T-cell (primary cell): ENCODE results near the gene C1orf185. TPM values are rescaled to one million over a fixed set of nuclear protein-coding genes. Genes with fewer than 3 reads are reported as not detected.
"Not testable (repeated sequence)": the region's sequence is repeated elsewhere in the genome, so short reads cannot be mapped to it uniquely, and the experiment has no call there.

Experiments
- ATAC-seq, 4 experiments: fragments of 200-7000 bp in 3 of 4; fragments of 150-1000 bp in 1 of 4; cut with Tn5 transposase; replicated peaks in 1 of 4; 1 replicate in 3 of 4; 2 replicates in 1 of 4; pipeline ENCODE4 v1.10.0; 2021; ENCODE audit warnings: moderate library complexity in 3 of 4, mild to moderate bottlenecking in 2 of 4, moderate number of reproducible peaks in 1 of 4
- CTCF ChIA-PET, 2 donors: fragments of 300-600 bp; sonication (Branson Sonifier 250); formaldehyde crosslinking; loops; one replicate each; lab custom pipeline; 2022; ENCODE audit warnings: antibody characterized with exemption in 2 of 2; lab: Charles Lee
- POLR2A ChIA-PET, 2 donors: fragments of 300-600 bp; sonication (Branson Sonifier 250); formaldehyde crosslinking; loops; one replicate each; lab custom pipeline; 2022; ENCODE audit warnings: antibody characterized with exemption in 2 of 2; lab: Charles Lee
- DNase-seq, 35 experiments: peaks; one replicate each; pipeline versions ENCODE4 v3.0.0 to v3.0.0-alpha.2; 2013 to 2023
- H3K27ac ChIP-seq: one replicate; pipeline ENCODE4 v1.5.1; 2013; ENCODE audit warnings: low read length
- H3K27me3 ChIP-seq, 2 experiments: replicated peaks in 1 of 2; 1 replicate in 1 of 2; 2 replicates in 1 of 2; pipeline versions ENCODE4 v1.6.1 to v1.7.0; 2013; ENCODE audit warnings: low read length in 1 of 2, mixed read lengths in 1 of 2; ENCODE audit not compliant: control insufficient read depth in 2 of 2, insufficient read depth in 2 of 2; ENCODE audit errors: extremely low read depth in 1 of 2
- H3K36me3 ChIP-seq, 2 donors: 1 replicate in 1 of 2; 2 replicates in 1 of 2; pipeline versions ENCODE4 v1.6.1 to v1.7.0; 2013; ENCODE audit warnings: low read length in 1 of 2; ENCODE audit not compliant: control insufficient read depth in 2 of 2, insufficient read depth in 1 of 2; ENCODE audit errors: extremely low read depth in 1 of 2
- H3K4me1 ChIP-seq, 2 experiments: 1 replicate in 1 of 2; 2 replicates in 1 of 2; pipeline versions ENCODE4 v1.6.1 to v1.7.0; 2013; ENCODE audit warnings: low read length in 2 of 2, mixed read lengths in 1 of 2; ENCODE audit not compliant: insufficient read depth in 2 of 2, control insufficient read depth in 1 of 2; ENCODE audit errors: extremely low read depth in 1 of 2
- H3K4me3 ChIP-seq, 2 donors: 1 replicate in 1 of 2; 2 replicates in 1 of 2; pipeline versions ENCODE4 v1.5.1 to v1.7.0; 2013; ENCODE audit warnings: mild to moderate bottlenecking in 2 of 2, low read length in 1 of 2, moderate library complexity in 1 of 2; ENCODE audit not compliant: control insufficient read depth in 1 of 2; ENCODE audit errors: extremely low read depth in 1 of 2
- H3K9me3 ChIP-seq: 2 replicates; pipeline ENCODE4 v1.7.0; 2013
- H3K27ac Mint-ChIP-seq, 2 donors: one replicate each; pipeline ENCODE4 v1.8.0; 2020 to 2021; ENCODE audit warnings: mild to moderate bottlenecking in 2 of 2, mixed read lengths in 2 of 2
- H3K27me3 Mint-ChIP-seq, 2 donors: one replicate each; pipeline ENCODE4 v1.8.0; 2021 to 2022; ENCODE audit warnings: mixed read lengths in 2 of 2
- H3K36me3 Mint-ChIP-seq: one replicate; pipeline ENCODE4 v1.8.0; 2021; ENCODE audit warnings: mixed read lengths
- H3K4me1 Mint-ChIP-seq, 3 donors: one replicate each; pipeline ENCODE4 v1.8.0; 2020 to 2022; ENCODE audit warnings: mixed read lengths in 3 of 3, mild to moderate bottlenecking in 1 of 3
- H3K4me3 Mint-ChIP-seq, 3 donors: one replicate each; pipeline ENCODE4 v1.8.0; 2020 to 2022; ENCODE audit warnings: mild to moderate bottlenecking in 3 of 3, mixed read lengths in 3 of 3, moderate library complexity in 3 of 3
- H3K9me3 Mint-ChIP-seq, 3 donors: one replicate each; pipeline ENCODE4 v1.8.0; 2020 to 2022; ENCODE audit warnings: mixed read lengths in 3 of 3
- WGBS: methylation state at CpG from one replicate; pipeline ENCODE4 v1.1.5; 2013; ENCODE audit warnings: missing lambda C conversion rate; ENCODE audit not compliant: insufficient coverage; 5-methylcytosine and 5-hydroxymethylcytosine counted together
- total RNA-seq, 35 experiments: library from RNA in 6 of 35; stranded (reverse) in 6 of 35; fragments of 120-200 nt in 1 of 35; gene quantifications; one replicate each; pipeline versions ENCODE4 v1.2.1 to v1.2.4 and lab custom pipeline; 2013 to 2026

C1orf185 gene
- total RNA-seq, 5 donors from 2014 or later (not counting 1 experiment from before 2014, with no cell fraction given), result not detected

- ATAC-seq, result no peak
- ChIA-PET POLR2A (interaction anchor here in 1 of 2 donors (0.5 kb wide), 1 partner anchor 66 kb away, joined by 3 read pairs; no protein-coding TSS in a partner anchor), CTCF (no interaction called here)
- no CpG with 5 or more reads among the region's 2 CpGs for WGBS
- no peaks in the 10 kb centered on the region for H3K9me3 Mint-ChIP-seq
- Histone ChIP-seq H3K4me3 (no peak overlapping the region), H3K27ac (no peak overlapping the region), H3K36me3 (no peaks in the 10 kb centered on the region), H3K27me3 (peaks cover 0 to 6% of the 10 kb centered on the region in 2 experiments), H3K4me1 (no peaks in the 10 kb centered on the region), H3K9me3 (no peaks in the 10 kb centered on the region)
- no peak overlapping the region for H3K4me3 Mint-ChIP-seq
- DNase-seq, result no peak
- no peaks in the 10 kb centered on the region for H3K36me3 Mint-ChIP-seq
- no peak overlapping the region for H3K27ac Mint-ChIP-seq
- H3K4me1 Mint-ChIP-seq, result no peaks in the 10 kb centered on the region
- H3K27me3 Mint-ChIP-seq, result peaks cover 8 to 16% of the 10 kb centered on the region in 2 donors
Measured at GRCh38 chr1:51147394-51147793, 45.4 kb downstream of the C1orf185 start.

DNA sequence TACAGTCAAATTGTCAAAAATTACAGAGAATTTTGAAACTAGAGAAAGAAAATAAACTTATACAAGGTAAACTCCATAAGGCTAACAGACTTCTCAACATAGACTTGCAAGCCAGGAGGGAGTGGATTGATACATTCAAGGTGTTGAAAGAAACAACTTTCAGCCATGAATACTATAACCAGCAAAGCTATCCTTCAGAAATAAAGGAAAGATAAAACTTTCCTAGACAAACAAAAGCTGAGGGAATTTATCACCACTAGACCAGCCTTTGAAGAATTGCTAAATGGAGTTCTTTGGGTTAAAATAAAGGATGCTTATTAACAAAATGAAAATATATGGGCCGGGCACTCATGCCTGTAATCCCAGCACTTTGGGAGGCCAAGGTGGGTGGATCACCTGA lies 52.7 kb downstream of the C1orf185 start:
- ChIA-PET POLR2A (no interaction called here), CTCF (no interaction called here)
- no peaks in the 10 kb centered on the region for H3K36me3 ChIP-seq
- H3K4me3 Mint-ChIP-seq, result no peak overlapping the region
- DNase-seq, result no peak
- no peaks in the 10 kb centered on the region for H3K9me3 ChIP-seq
- peaks cover 4% of the 10 kb centered on the region for H3K36me3 Mint-ChIP-seq
- H3K27me3 ChIP-seq, result peaks cover 0 to 11% of the 10 kb centered on the region in 2 experiments
- no CpG with 5 or more reads among the region's 1 CpG for WGBS
- H3K4me3 ChIP-seq, result no peak overlapping the region
- no peak overlapping the region for H3K27ac Mint-ChIP-seq
- H3K27me3 Mint-ChIP-seq, result peaks cover 3 to 15% of the 10 kb centered on the region in 2 donors
- H3K27ac ChIP-seq, result no peak overlapping the region
- peaks cover 0 to 2% (median 2%) of the 10 kb centered on the region in 3 donors for H3K4me1 Mint-ChIP-seq
- no peaks in the 10 kb centered on the region for H3K4me1 ChIP-seq
- H3K9me3 Mint-ChIP-seq, result peaks cover 7 to 12% (median 7%) of the 10 kb centered on the region in 3 donors
- ATAC-seq, result no peak

- Histone ChIP-seq H3K36me3 (no peaks in the 10 kb centered on the region), H3K4me1 (no peaks in the 10 kb centered on the region), H3K9me3 (no peaks in the 10 kb centered on the region), H3K4me3 (no peak overlapping the region), H3K27ac (no peak overlapping the region), H3K27me3 (peaks cover 0 to 11% of the 10 kb centered on the region in 2 experiments)
- ATAC-seq (no peak), DNase-seq (no peak)
- WGBS, result no CpG with 5 or more reads among the region's 1 CpG
- ChIA-PET POLR2A (no interaction called here), CTCF (no interaction called here)
- H3K4me1 Mint-ChIP-seq, result peaks cover 0 to 2% (median 2%) of the 10 kb centered on the region in 3 donors
- peaks cover 7 to 12% (median 7%) of the 10 kb centered on the region in 3 donors for H3K9me3 Mint-ChIP-seq
- H3K4me3 Mint-ChIP-seq, result no peak overlapping the region
- no peak overlapping the region for H3K27ac Mint-ChIP-seq
- H3K36me3 Mint-ChIP-seq, result peaks cover 4% of the 10 kb centered on the region
- peaks cover 3 to 19% of the 10 kb centered on the region in 2 donors for H3K27me3 Mint-ChIP-seq
Measured at GRCh38 chr1:51156752-51157151, 54.7 kb downstream of the C1orf185 start.

- H3K27me3 ChIP-seq, result peaks cover 0 to 11% of the 10 kb centered on the region in 2 experiments
Measured at GRCh38 chr1:51157395-51157794, 55.4 kb downstream of the C1orf185 start.

GRCh38 chr1:51158263-51158662 lies 56.2 kb downstream of the C1orf185 start:
- H3K27me3 Mint-ChIP-seq, result peaks cover 3 to 15% of the 10 kb centered on the region in 2 donors
- POLR2A ChIA-PET, result no interaction called here

More at GRCh38 chr1:51157395-51157794, 55.4 kb downstream of the C1orf185 start:
- Mint-ChIP-seq H3K4me1 (peaks cover 0 to 2% (median 2%) of the 10 kb centered on the region in 3 donors), H3K36me3 (peaks cover 4% of the 10 kb centered on the region), H3K4me3 (no peak overlapping the region), H3K27me3 (peaks cover 3 to 16% of the 10 kb centered on the region in 2 donors), H3K27ac (no peak overlapping the region), H3K9me3 (peaks cover 7 to 12% (median 7%) of the 10 kb centered on the region in 3 donors)
- H3K27ac ChIP-seq, result no peak overlapping the region
- ChIA-PET POLR2A (no interaction called here), CTCF (no interaction called here)
- H3K4me3 ChIP-seq, result no peak overlapping the region
- no peaks in the 10 kb centered on the region for H3K36me3 ChIP-seq
- ATAC-seq, result no peak
- no peaks in the 10 kb centered on the region for H3K9me3 ChIP-seq
- H3K4me1 ChIP-seq, result no peaks in the 10 kb centered on the region
- 82% methylated on average over 1 of the region's 4 CpGs for WGBS
- no peak for DNase-seq

DNA sequence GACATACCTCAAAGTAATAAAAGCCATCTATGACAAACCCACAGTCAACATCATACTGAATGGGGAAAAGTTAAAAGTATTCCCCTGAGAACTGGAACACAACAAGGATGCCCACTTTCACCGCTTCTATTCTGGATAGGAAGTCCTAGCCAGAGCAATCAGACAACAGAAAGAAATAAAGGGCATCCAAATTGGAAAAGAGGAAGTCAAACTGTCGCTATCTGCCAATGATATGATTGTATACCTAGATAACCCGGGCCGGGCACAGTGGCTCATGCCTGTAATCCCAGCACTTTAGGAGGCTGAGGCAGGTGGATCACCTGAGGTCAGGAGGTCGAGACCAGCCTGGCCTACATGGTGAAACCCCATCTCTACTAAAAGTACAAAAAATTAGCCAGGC lies 60.5 kb downstream of the C1orf185 start:
- WGBS, result 87% methylated on average over 3 of the region's 5 CpGs
- POLR2A ChIA-PET, result interaction anchor here in 1 of 2 donors (0.6 kb wide), 1 partner anchor 234 kb away, joined by 4 read pairs; no protein-coding TSS in a partner anchor
- H3K27ac ChIP-seq, H3K27me3 Mint-ChIP-seq, H3K36me3 Mint-ChIP-seq, H3K4me1 Mint-ChIP-seq, CTCF ChIA-PET, H3K4me3 ChIP-seq, DNase-seq, H3K27ac Mint-ChIP-seq, H3K36me3 ChIP-seq, ATAC-seq, H3K9me3 Mint-ChIP-seq, H3K9me3 ChIP-seq, H3K4me3 Mint-ChIP-seq, H3K27me3 ChIP-seq, H3K4me1 ChIP-seq: not testable (repeated sequence)

More at GRCh38 chr1:51158263-51158662, 56.2 kb downstream of the C1orf185 start:
- peaks cover 7 to 12% (median 7%) of the 10 kb centered on the region in 3 donors for H3K9me3 Mint-ChIP-seq
- H3K4me1 Mint-ChIP-seq, result peaks cover 0 to 2% (median 2%) of the 10 kb centered on the region in 3 donors
- peaks cover 4% of the 10 kb centered on the region for H3K36me3 Mint-ChIP-seq
- Histone ChIP-seq H3K9me3 (no peaks in the 10 kb centered on the region), H3K4me1 (no peaks in the 10 kb centered on the region), H3K4me3 (no peak overlapping the region), H3K27me3 (peaks cover 0 to 8% of the 10 kb centered on the region in 2 experiments), H3K36me3 (no peaks in the 10 kb centered on the region), H3K27ac (no peak overlapping the region)
- DNase-seq, result no peak
- CTCF ChIA-PET, result no interaction called here
- H3K4me3 Mint-ChIP-seq, result no peak overlapping the region
- H3K27ac Mint-ChIP-seq, result no peak overlapping the region
- 100% methylated on average over 1 of the region's 4 CpGs for whole genome bisulfite sequencing
- no peak for ATAC-seq
